K562 (cell line): Measurements from ENCODE around the gene LYRM1. TPM values are rescaled to one million over a fixed set of nuclear protein-coding genes. Genes with fewer than 3 reads are reported as not detected.

ENCODE experiments used
- BCLAF1 ChIP-seq, 2 experiments: fragments of 450-650 bp in 1 of 2; IDR thresholded peaks; 2 replicates each; pipeline ENCODE4 v1.6.1; 2011 to 2017; ENCODE audit warnings: low read depth in 2 of 2, antibody characterized with exemption in 1 of 2, borderline replicate concordance in 1 of 2, low read length in 1 of 2, mild to moderate bottlenecking in 1 of 2, mixed read lengths in 1 of 2; ENCODE audit not compliant: control insufficient read depth in 1 of 2
- BRF1 ChIP-seq: IDR thresholded peaks from 3 replicates; pipeline ENCODE4 v1.6.1; 2011; ENCODE audit warnings: borderline replicate concordance, mild to moderate bottlenecking; ENCODE audit not compliant: insufficient read length; ENCODE audit errors: extremely low read depth
- CREB3 ChIP-seq: fragments of 450-650 bp; conservative IDR thresholded peaks from 2 replicates; pipeline ENCODE4 v1.6.1; 2016; ENCODE audit warnings: missing genetic modification characterization, low read depth, mild to moderate bottlenecking, missing compliant biosample characterization, moderate library complexity
- CREM ChIP-seq: IDR thresholded peaks from 2 replicates; pipeline ENCODE4 v1.6.1; 2014; ENCODE audit warnings: antibody characterized with exemption, low read depth
- MAX ChIP-seq: sonication (generic); formaldehyde crosslinking; IDR thresholded peaks from 2 replicates; pipeline ENCODE4 v1.9.0; 2022; ENCODE audit warnings: mild to moderate bottlenecking, missing genetic modification reagents
- MBD2 ChIP-seq: sonication (generic); IDR thresholded peaks from 2 replicates; pipeline ENCODE4 v1.6.1; 2016; ENCODE audit warnings: low read depth, borderline replicate concordance
- RAD51 ChIP-seq: fragments of 450-650 bp; IDR thresholded peaks from 2 replicates; pipeline ENCODE4 v1.7.1; 2016; ENCODE audit warnings: low read depth, mild to moderate bottlenecking, borderline replicate concordance
- RNF219 ChIP-seq: fragments of 250-450 bp; sonication (Bioruptor Pico); IDR thresholded peaks from 2 replicates; pipeline ENCODE4 v1.5.0; 2022; ENCODE audit warnings: mild to moderate bottlenecking
- TFE3 ChIP-seq: fragments of 450-650 bp; formaldehyde crosslinking; IDR thresholded peaks from 2 replicates; pipeline ENCODE4 v1.4.0; 2020; ENCODE audit warnings: mild to moderate bottlenecking, mixed read lengths
- ZBTB12 ChIP-seq: fragments of 250-450 bp; sonication (Bioruptor Pico); IDR thresholded peaks from 2 replicates; pipeline ENCODE4 v1.4.0; 2020
- ZBTB43 ChIP-seq: sonication (generic); formaldehyde crosslinking; IDR thresholded peaks from 2 replicates; pipeline ENCODE4 v1.8.0; 2023; ENCODE audit warnings: mild to moderate bottlenecking, missing genetic modification reagents
- ZNF511 ChIP-seq: sonication (generic); formaldehyde crosslinking; IDR thresholded peaks from 2 replicates; pipeline ENCODE4 v1.8.0; 2022; ENCODE audit warnings: mild to moderate bottlenecking, missing genetic modification reagents
- ZNF76 ChIP-seq: fragments of 250-450 bp; sonication (Bioruptor Pico); IDR thresholded peaks from 2 replicates; pipeline ENCODE4 v1.4.0; 2020; ENCODE audit warnings: mild to moderate bottlenecking, moderate library complexity, borderline replicate concordance
- polyA plus RNA-seq, 8 experiments: library from polyadenylated mRNA; depleted of rRNA in 4 of 8; stranded (reverse) in 5 of 8; unstranded in 3 of 8; fragments of >200 nt; fragmentation: Nextera tagmentation in 2 of 8; fragmentation: Illumina TruSeq in 1 of 8; extraction: Ambion mirVana in 2 of 8; extraction: Trizol in 1 of 8; gene quantifications; 2 replicates each; pipeline versions ENCODE4 v1.2.1 to v1.2.3, GENCODE V29; 2011 to 2014; ENCODE audit warnings: inconsistent platforms in 1 of 8, missing spikeins in 1 of 8
- total RNA-seq, 7 experiments: library from RNA; depleted of rRNA in 6 of 7; stranded (reverse); fragments of >200 nt in 6 of 7; fragmentation: Illumina TruSeq in 2 of 7; extraction: Trizol in 2 of 7; gene quantifications; 2 replicates each; pipeline versions ENCODE4 v1.2.1 to v1.2.3, GENCODE V29; 2011 to 2021; ENCODE audit warnings: low replicate concordance in 1 of 7

Gene LYRM1
- total and polyA plus RNA-seq, 9 of the 15 experiments (the other 6 are each of a cell fraction or from before 2014, with no cell fraction given) = 17.5 to 44.1 (median 32.7) TPM

- TF ChIP-seq TFE3 (CRISPR knock-in tag) (peak; percentile 92), RAD51 (no peak), ZBTB12 (peak; percentile 96), MAX (CRISPR knock-in tag) (no peak), ZBTB43 (CRISPR knock-in tag) (no peak), MBD2 (no peak), ZNF76 (CRISPR knock-in tag) (peak; percentile 100), RNF219 (peak; percentile 99), CREM (peak; percentile 62), ZNF511 (CRISPR knock-in tag) (no peak), BRF1 (no peak), BCLAF1 (IDR thresholded peaks at IDR 0.05; ENCODE audit: borderline replicate concordance in 1 of 2, control insufficient read depth in 1 of 2, low read depth in 2 of 2, low read length in 1 of 2) (no peak), CREB3 (tag) (peak; percentile 100)
Observed at GRCh38 chr16:20944861-20945574, 44.4 kb downstream of the LYRM1 start (continued).
